Measurements from ENCODE around the gene CCDC47.

CCDC47 gene

GRCh38 chr17:63698381-63698885 lies 75.0 kb downstream of the CCDC47 start:
- Mint-ChIP-seq H3K27ac (ENCODE audit: low read depth) (peak overlapping the region; percentile 95), H3K9me3 (no peaks in the 10 kb centered on the region)

GRCh38 chr17:63697341-63698286 lies 75.8 kb downstream of the CCDC47 start:
- DNase-seq (ENCODE audit: low spot score in 2 of 2): peak; percentile 83 to 88
- Mint-ChIP-seq H3K27me3 (no peaks in the 10 kb centered on the region), H3K9me3 (no peaks in the 10 kb centered on the region), H3K4me3 (peak overlapping the region; percentile 92), H3K27ac (ENCODE audit: low read depth) (peak overlapping the region; percentile 95), H3K36me3 (ENCODE audit: insufficient read depth) (peaks cover 76% of the 10 kb centered on the region), H3K4me1 (peaks cover 71% of the 10 kb centered on the region)
- peak; percentile 37 for ATAC-seq (replicated peaks; ENCODE audit: extremely low read depth, poor library complexity, severe bottlenecking)

More at GRCh38 chr17:63698381-63698885, 75.0 kb downstream of the CCDC47 start:
- DNase-seq (ENCODE audit: low spot score in 2 of 2) (no peak), ATAC-seq (replicated peaks; ENCODE audit: extremely low read depth, poor library complexity, severe bottlenecking) (no peak)
- H3K27me3 Mint-ChIP-seq: no peaks in the 10 kb centered on the region
- peaks cover 71% of the 10 kb centered on the region for H3K4me1 Mint-ChIP-seq
- H3K4me3 Mint-ChIP-seq: peak overlapping the region; percentile 92
- peaks cover 72% of the 10 kb centered on the region for H3K36me3 Mint-ChIP-seq (ENCODE audit: insufficient read depth)

GRCh38 chr17:63696381-63696961 lies 76.9 kb downstream of the CCDC47 start:
- Mint-ChIP-seq H3K9me3 (no peaks in the 10 kb centered on the region), H3K27ac (ENCODE audit: low read depth) (peak overlapping the region; percentile 95), H3K27me3 (no peaks in the 10 kb centered on the region), H3K4me3 (peak overlapping the region; percentile 92), H3K4me1 (peaks cover 60% of the 10 kb centered on the region), H3K36me3 (ENCODE audit: insufficient read depth) (peaks cover 72% of the 10 kb centered on the region)
- DNase-seq (ENCODE audit: low spot score in 2 of 2) (peak in 1 of 2 donors; percentile 27), ATAC-seq (replicated peaks; ENCODE audit: extremely low read depth, poor library complexity, severe bottlenecking) (no peak)

- Mint-ChIP-seq H3K36me3 (ENCODE audit: insufficient read depth) (peaks cover 71% of the 10 kb centered on the region), H3K27me3 (no peaks in the 10 kb centered on the region), H3K4me1 (peaks cover 59% of the 10 kb centered on the region), H3K4me3 (peak overlapping the region; percentile 92), H3K9me3 (no peaks in the 10 kb centered on the region), H3K27ac (ENCODE audit: low read depth) (peak overlapping the region; percentile 95)
- ATAC-seq (replicated peaks; ENCODE audit: extremely low read depth, poor library complexity, severe bottlenecking): no peak
- DNase-seq (ENCODE audit: low spot score in 2 of 2): no peak
These were observed 77.5 kb downstream of the CCDC47 start for GRCh38 chr17:63695889-63696288.

Data from central memory CD8-positive, alpha-beta T cell (primary cell).